GM10248 (cell line): Measurements from ENCODE around the gene KCNMA1.

ENCODE experiments used
- CTCF ChIA-PET: fragments of 300-600 bp; sonication (Branson Sonifier 250); formaldehyde crosslinking; extraction: SDS; loops from one replicate; lab custom pipeline; 2021; ENCODE audit warnings: antibody characterized with exemption; lab: Yijun Ruan, JAX
- POLR2A ChIA-PET: fragments of 350-650 bp; sonication (Branson Sonifier 250); formaldehyde crosslinking; extraction: SDS; loops from one replicate; lab custom pipeline; 2020; ENCODE audit warnings: antibody characterized with exemption; lab: Yijun Ruan, JAX
- DNase-seq: peaks from one replicate; pipeline ENCODE4 v3.0.0; 2012; ENCODE audit errors: extremely low spot score
- TF ChIP-seq, protein P1 (sequence below): IDR thresholded peaks from 2 replicates; pipeline ENCODE4 v1.5.1; 2012; ENCODE audit warnings: mild to moderate bottlenecking, low read depth; ENCODE audit errors: extremely low read depth, missing control alignments, control extremely low read depth

The KCNMA1 gene

DNA sequence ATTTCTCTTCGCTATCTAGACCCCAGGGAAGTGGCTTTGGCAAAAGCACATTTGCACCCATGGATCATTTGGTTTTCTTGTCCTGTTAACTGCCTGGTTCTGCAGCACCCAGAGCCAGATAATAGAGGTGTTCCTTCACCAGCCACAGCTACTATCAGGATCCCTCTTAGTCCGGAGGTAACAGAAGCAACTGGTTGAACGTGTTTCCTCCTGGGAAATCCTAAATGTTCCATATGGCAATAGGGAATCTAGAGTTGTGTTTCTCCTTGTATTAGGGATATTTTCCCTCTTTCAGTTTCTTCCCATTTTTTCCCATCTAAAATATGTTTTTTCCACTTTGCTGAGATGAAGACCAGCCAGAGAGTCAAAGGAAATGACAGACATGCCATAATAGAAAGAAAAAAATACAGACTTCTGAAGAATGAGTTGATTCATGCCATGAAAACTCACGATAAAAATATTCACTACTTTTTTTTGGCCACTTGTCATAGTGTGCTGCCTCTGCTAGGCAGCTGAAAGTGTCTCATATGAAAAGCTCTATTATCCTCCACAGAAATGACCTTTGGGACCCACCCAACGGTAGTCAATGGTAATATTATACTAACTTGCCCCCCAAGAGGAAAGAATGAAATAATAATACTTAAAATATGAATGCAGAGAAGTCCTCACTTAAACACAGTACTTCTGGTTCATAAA is 472.8 kb downstream of the KCNMA1 start:
- POLR2A ChIA-PET, result no interaction called here
- no peak for DNase-seq
- TF ChIP-seq, protein P1, sequence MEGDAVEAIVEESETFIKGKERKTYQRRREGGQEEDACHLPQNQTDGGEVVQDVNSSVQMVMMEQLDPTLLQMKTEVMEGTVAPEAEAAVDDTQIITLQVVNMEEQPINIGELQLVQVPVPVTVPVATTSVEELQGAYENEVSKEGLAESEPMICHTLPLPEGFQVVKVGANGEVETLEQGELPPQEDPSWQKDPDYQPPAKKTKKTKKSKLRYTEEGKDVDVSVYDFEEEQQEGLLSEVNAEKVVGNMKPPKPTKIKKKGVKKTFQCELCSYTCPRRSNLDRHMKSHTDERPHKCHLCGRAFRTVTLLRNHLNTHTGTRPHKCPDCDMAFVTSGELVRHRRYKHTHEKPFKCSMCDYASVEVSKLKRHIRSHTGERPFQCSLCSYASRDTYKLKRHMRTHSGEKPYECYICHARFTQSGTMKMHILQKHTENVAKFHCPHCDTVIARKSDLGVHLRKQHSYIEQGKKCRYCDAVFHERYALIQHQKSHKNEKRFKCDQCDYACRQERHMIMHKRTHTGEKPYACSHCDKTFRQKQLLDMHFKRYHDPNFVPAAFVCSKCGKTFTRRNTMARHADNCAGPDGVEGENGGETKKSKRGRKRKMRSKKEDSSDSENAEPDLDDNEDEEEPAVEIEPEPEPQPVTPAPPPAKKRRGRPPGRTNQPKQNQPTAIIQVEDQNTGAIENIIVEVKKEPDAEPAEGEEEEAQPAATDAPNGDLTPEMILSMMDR, result no peak
- CTCF ChIA-PET, result interaction anchor here (0.6 to 9.9 kb wide), 17 partner anchors 9 to 592 kb away, joined by 3 to 147 read pairs (median 4); no protein-coding TSS in a partner anchor

DNA sequence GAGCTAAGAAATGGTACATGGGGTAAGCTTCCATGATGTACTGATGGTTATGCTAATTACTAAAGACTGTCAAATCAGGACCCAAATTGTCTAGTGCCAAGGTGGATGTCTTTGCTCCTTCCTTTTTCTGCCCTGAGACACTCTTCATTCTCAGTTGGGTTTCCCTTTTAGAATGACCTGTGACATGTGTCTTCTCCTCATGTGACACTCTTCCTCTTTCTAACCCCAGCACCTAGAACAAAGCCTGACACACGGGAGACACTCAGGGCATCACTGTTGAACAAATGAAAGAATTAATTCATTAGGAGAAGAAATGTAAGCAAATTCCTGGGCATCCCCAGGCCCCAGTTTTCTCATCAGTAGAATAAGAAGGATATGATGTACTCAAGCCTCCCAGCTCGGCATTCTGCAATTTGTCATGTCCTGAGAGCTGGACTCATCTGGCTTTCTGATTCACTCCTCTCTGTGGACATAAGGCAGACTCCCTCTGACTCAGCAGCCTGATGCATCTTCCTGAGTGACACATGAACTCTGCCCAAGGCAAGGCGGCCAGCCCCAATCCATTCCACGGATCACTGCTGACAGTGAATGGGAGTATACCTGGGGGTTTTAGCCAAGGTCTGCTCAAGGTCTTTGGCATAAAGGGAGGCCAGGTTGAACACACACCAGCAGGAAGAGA is 473.8 kb downstream of the KCNMA1 start:
- ChIA-PET POLR2A (no interaction called here), CTCF (interaction anchor here (0.6 to 9.9 kb wide), 7 partner anchors 10 to 593 kb away, joined by 3 to 147 read pairs (median 29); no protein-coding TSS in a partner anchor)
- DNase-seq, result no peak
- TF ChIP-seq, protein P1, result no peak

DNA sequence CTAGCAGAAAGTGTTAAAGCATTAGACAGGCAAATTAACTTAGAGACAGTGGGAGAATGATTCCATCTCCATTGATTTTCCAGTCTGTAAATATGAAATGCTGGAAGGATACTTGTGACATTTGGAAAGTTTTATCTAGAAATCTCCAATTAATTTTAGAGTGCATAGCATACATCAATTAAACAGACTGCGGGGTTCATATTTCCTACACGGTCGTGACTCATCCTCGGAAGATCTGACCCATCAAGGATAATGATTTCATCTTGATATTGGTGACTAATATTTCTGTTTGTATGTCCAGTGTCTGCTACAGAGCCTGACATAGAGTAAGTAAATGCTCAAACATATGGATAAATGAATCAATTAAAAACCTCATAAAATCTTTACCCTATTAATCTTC is 474.9 kb downstream of the KCNMA1 start:
- no peak for DNase-seq
- TF ChIP-seq, protein P1, result no peak
- ChIA-PET CTCF (interaction anchor here (9.6 to 9.9 kb wide), 3 partner anchors 11 to 550 kb away, joined by 87 to 147 read pairs (median 115); no protein-coding TSS in a partner anchor), POLR2A (no interaction called here)

DNA sequence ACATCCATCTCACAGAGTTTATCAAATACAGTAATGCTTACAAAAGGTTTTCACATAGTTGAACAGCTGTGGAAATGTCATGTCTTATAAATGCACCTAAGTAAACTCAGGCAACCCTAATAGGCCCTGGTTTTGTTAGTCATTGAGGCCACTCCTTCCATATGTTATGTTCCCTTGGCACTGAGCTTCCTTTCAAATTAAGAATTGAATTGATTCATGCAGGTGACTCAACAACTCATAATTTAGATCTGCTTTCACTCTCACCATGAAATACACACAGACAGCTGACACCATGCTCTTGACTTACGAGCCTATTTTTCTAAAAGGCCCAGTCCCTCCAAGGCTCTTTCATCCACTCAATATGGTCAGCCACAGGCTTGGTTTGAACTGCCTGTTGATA is 476.9 kb downstream of the KCNMA1 start:
- DNase-seq, result no peak

DNA sequence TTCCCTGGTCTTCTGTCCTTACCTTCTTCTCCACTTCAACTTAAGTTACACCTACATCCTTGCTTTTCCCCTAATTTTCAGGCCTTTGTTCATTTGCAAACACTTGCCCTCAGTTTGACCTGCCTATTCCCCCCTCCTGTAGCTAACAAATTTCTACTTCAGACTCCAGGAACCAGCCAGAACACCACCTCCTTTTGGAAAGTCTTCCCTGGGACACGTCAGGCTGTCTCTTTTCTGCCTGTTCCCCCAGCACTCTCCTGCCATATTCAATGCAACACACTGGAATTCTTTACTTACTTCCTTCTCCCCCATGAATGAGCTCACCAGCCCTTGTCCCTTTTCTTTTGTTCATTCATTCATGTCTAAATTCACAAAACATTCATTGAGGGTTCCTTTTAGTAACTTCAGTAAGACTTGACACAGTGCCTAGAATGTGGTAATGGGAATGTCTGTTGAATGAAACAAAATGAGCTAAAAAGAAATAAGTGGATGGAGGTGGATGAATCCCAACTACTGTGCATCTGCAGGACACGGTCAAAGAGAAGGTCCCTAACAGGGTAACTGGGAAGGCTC is 478.0 kb downstream of the KCNMA1 start:
- CTCF ChIA-PET, result interaction anchor here (1.0 to 9.9 kb wide), 8 partner anchors 8 to 551 kb away, joined by 3 to 87 read pairs (median 4); no protein-coding TSS in a partner anchor
- POLR2A ChIA-PET, result no interaction called here
- TF ChIP-seq, protein P1, result no peak
- no peak for DNase-seq

More for the DNA sequence above, 476.9 kb downstream of the KCNMA1 start:
- POLR2A ChIA-PET, result no interaction called here
- CTCF ChIA-PET, result interaction anchor here (1.0 to 9.9 kb wide), 4 partner anchors 8 to 82 kb away, joined by 3 to 87 read pairs (median 3); no protein-coding TSS in a partner anchor
- TF ChIP-seq, protein P1, result no peak

DNA sequence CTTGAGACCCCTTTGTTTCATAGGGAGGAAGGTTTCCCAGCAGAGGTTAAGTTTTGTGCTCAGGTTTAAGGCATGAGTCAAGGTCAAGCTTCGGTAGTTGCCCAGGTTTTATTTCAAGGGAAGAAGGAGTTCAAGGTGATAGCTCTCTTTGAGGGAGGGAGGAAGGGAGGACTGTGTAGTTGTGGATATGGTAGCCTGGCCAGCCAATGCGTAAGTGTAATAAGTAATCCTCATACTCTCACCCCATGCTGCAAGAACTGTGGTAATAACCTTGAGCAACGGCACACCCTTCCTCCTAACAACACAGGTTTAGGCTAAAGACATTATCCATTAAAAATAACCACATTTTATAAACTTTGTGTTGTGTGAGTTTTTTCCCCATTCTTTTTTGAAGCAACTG is 478.9 kb downstream of the KCNMA1 start:
- ChIA-PET POLR2A (no interaction called here), CTCF (interaction anchor here (1.0 to 9.9 kb wide), 7 partner anchors 10 to 552 kb away, joined by 3 to 87 read pairs (median 4); no protein-coding TSS in a partner anchor)
- no peak for DNase-seq
- TF ChIP-seq, protein P1, result no peak
